NCI-H1694 treated with DMSO at 0.1 percent for 48 hours (cell line): ENCODE results near the gene ALDH5A1.

Experiments
- DNase-seq: peaks from one replicate; lab custom pipeline; 2025; lab: John Stamatoyannopoulos, UW

ALDH5A1 gene

GRCh38 chr6:24494821-24495795 lies at the start of gene ALDH5A1:
Gene ALDH5A1 (plus strand): TSS chr6:24494969. CDS start chr6:24494997, 28 bp downstream.
- peak; percentile 51 for DNase-seq

DNA sequence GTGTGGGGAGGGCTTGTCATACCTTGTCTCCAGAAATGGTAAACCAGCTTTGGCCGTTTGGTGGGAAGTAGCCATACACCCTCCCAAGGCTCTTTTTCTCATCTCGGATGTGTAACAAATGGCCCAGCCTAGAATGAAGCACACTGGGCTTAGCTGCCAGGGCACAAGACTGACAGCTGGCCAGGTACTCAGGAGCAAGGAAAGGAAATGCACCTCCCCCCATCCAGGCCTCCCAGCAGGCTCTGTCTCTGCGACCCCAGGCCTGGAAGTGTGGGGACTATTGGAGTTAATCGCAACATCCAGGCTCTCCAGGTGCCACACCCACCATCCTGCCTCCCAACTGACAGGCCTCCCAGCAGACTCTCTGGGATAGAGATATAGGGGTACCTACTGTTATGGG lies 49.1 kb upstream of the ALDH5A1 start:
- DNase-seq = no peak

GRCh38 chr6:24446670-24447069 lies 48.1 kb upstream of the ALDH5A1 start:
- no peak for DNase-seq

DNA sequence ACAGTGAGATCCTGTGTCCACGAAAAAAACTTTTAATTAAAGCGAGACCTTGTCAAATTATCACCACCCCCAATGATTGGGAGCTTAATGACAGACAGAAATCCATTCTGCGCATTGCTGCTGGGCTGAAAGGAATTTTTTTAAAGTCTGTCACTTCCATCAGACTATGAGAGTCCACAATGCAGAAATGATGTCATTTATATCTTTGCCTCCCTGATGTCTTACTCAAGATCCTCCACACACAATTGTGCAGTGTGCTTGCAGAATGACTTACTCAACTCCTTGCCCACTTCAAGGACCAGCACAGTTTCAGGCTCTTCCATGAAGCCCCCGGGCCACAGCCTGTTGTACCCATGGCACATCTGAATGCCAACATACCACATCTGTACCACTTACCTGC lies 46.4 kb upstream of the ALDH5A1 start:
- no peak for DNase-seq

DNA sequence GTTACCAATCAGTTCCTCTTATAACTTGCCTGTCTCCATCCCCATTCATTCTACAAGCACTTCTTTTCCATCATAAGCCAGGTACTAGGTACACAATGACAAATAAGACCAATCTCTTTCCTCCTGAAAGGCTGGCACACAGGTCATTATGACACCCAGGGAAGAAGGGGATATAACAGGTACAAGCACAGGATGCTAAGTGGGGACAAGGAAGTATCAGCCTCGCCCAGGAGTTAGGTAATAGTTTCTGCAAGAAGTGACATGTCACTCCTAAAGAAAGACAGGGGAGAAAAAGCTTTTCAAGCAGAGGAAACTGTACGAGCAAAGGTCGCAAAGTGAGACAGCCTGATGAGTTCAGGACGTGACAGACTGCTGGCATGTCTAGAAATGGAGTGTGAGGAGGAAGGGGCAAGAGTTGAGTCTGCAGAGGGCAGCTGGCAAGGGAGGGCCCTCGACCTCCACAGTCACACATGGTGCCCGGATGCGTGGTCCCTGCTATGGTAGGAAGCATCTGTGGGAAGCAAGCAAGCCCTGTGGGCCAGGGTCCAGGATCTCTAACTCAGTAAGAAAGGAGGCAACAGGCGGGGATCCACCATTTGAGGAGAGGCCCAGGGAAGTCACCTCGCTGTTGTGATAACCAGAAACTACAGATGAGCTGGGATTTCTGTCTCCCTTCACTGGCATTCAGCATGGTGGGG lies 45.8 kb upstream of the ALDH5A1 start:
- no peak for DNase-seq

DNA sequence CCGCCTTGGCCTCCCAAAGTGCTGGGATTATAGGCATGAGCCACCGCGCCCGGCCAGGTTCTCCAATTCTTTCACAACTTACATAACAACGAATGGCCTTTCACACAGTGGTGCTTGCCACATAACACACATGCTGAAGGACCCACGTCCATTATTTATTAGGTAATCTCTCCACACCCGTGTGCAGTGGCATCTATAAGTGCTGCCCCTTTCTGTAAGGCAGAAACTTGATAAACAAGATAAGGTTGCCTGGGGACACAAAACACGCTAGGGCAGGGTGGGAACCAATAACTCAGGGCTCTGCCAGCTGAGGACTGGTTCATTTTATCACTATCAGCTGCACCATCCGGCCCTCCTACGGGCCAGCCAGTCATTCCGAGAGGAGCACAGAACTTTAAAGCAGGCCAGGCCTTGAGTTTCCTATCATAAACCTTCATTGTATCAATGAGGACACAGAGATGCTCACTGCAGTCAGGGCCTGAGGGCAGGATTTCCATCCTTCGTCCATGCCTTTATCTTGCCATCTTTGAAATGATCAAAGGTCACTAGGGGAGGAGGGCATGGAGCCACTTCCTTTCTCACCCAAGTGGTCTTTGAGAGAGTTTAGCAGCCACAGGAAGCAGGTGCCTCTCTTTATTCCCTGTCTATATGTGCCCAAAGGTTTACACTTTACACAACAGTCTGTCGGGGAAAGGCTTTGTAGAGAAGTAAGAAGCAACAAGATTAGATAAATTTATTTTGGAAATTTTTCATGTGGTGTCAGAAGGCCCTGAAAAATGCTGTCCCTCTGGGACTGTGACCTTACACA lies 43.0 kb upstream of the ALDH5A1 start:
- no peak for DNase-seq

- DNase-seq = no peak
Observed at GRCh38 chr6:24453921-24454320, 40.8 kb upstream of the ALDH5A1 start.

GRCh38 chr6:24454452-24454851 lies 40.3 kb upstream of the ALDH5A1 start:
- DNase-seq = no peak

DNA sequence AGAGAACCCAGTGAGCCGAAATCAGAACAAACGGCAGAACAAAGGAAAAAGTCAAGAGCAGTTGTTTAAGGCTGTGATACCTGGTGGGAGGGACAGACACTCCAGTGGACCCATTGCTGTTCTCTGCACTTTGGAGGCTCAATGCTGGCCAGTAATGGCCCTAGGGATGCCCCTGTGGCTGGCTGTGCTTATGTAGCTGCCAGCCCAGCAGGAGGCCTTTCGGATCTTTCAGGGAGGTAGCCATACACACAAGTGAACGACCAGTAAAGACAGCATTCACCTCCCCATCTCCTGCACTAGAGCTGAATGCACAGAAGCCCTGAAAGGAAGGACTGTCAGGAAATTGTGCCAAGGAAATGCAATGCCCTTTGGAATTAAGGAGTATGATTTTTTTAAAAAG lies 39.7 kb upstream of the ALDH5A1 start:
- DNase-seq = no peak

GRCh38 chr6:24458134-24458533 lies 36.6 kb upstream of the ALDH5A1 start:
- peak; percentile 1 for DNase-seq

- no peak for DNase-seq
Observed at GRCh38 chr6:24458941-24459340, 35.8 kb upstream of the ALDH5A1 start.

DNA sequence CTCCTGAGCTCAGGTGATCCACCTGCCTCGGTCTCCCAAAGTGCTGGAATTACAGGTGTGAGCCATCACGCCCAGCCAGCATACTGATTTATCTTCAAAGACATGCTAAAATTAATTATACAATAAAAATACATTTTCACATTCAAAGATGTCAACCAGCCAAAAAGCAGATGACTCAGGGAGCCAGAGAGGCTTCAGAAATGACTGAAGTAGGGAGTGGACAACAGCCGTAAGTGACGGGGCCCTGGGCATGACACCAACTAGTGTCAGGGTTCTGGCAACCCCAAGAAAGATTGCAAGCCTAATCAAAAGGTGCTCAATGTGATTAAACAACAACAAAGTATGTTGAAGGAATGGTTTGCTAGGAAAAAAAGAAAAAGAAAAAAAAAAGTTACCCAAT lies 33.8 kb upstream of the ALDH5A1 start:
- no peak for DNase-seq

DNA sequence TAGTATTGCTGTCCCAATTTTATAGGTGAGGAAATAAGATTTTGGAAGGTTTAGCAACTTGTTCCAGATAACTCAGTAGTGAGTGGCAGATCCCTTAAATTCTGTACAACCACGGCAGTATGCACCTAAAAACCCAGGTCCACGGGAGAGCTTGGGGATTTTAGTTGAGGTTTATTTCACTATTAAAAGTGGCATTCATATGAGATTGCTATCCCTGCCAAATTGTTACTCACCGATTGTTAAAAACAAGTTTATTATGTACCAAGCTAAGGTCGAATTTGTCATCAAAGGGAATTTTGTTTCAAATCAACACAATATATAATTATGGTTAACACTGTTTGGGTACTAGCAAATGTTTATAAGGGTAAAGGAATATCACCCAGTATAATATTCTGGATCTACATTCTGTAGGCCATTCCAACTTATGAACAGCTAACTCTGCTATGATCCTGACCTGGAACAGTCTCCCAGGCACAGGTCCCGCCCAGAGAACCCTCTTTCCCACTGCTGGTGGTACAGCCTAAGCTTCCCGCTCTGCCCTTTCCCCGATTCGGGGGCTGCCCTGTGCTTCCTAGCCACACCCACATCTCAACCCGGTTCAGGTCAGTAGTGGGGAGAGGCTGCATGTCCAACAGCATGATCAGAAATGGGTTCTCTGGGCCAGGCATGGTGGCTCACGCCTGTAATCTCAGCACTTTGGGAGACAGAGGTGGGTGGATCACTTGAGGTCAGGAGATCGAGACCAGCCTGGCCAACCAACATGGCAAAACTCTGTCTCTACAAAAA lies 30.3 kb upstream of the ALDH5A1 start:
- no peak for DNase-seq

- DNase-seq = no peak
Observed at GRCh38 chr6:24469811-24470210, 25.0 kb upstream of the ALDH5A1 start.

DNA sequence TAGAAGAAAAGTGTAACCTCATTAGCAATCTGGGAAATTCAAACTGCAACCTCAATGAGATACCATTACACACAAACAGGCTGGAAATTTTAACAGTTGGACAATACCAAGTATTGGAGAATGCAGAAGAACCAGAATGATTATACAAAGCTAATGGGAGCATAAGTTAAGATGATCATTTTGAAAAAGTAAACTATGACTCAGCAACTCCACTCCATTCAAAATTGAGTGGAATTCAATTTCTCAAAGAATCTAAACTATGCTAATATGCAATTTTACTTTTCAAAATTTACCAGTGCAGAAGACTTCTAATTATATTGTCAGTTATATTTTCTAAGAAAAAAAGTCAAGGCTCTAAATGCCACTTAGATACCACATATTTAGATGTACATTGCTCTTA lies 22.6 kb upstream of the ALDH5A1 start:
- no peak for DNase-seq

- DNase-seq = no peak
Observed at GRCh38 chr6:24476631-24477030, 18.1 kb upstream of the ALDH5A1 start.

- DNase-seq = no peak
Observed at GRCh38 chr6:24477070-24477469, 17.7 kb upstream of the ALDH5A1 start.

DNA sequence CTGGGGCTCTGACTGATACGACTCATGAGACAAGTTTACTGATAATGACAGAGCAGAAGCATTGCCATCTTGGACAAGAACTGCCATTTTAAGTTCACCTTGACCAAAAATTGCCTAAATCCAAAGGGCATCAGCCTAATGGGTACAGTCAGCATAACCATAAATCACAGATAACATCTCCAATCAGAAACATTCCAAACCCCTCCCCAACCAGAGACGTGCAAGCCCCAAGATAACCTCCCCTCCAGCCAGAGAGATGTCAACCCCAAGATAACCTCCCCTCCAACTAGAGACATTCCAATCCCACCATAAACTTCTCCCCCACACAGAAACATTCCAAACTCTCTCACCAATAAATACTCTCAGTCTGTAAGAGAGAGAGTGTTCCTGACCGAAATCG lies 15.9 kb upstream of the ALDH5A1 start:
- no peak for DNase-seq

- DNase-seq = no peak
Observed at GRCh38 chr6:24480705-24481104, 14.1 kb upstream of the ALDH5A1 start.

DNA sequence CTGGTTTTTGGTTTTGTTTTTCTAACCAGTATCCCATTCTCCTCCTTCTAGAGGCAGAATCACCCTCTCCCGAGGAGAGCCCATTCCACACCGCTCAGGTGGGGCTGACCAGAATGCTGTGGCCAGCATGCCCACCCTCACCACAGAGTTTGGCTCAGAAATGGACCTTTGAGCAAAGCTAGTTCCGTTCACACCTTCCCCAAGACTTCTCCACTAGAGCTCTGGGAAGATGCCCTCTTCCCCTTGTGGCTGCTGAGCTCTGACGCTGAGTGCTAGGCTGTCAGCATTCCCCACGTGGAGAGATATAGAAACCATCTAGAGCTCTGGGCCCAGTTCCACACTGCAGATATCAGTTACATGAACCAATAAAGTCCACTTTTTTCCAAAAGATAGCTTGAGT lies 13.3 kb upstream of the ALDH5A1 start:
- DNase-seq = no peak

- no peak for DNase-seq
Observed at GRCh38 chr6:24484657-24485323, 10.0 kb upstream of the ALDH5A1 start.
